ENCODE measurements around the gene RHOH.

DNA sequence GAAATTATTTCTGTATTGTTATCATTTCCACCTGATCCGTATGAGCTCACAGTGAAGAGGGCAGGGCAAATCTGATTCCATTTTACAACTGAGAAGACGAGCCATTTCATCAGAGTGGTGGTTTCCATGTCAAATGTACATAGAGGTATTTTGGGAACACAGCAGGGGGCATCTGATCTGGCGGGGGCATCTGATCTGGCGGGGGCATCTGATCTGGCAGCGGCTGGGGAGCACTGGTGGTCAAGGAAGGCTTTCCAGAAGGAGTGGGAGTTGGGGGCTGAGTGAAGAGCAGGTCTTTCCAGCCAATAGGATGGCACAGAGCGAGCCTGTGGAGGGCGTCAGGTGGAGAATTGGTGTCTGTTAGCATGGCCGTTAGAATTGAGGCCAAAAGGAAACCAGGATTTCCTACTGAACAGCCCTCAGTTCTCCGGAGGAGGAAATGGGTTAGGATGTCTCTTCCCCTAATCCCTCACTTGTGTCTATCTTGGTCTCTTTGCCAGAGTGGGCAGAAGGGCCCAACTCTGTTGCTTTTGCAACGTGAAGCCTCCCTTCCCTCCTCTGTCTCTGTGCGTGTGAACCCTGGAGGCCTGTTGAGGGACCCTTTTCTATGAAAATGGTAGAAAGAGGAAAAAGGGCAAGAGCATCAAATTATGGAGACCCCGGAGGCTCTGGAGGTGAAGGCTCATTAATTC lies 41.3 kb downstream of the RHOH start:
- TF ChIP-seq RFX5 (IDR thresholded peaks at IDR 0.05; ENCODE audit: low read depth, low read length), result no peak
- TF ChIP-seq, protein P1, sequence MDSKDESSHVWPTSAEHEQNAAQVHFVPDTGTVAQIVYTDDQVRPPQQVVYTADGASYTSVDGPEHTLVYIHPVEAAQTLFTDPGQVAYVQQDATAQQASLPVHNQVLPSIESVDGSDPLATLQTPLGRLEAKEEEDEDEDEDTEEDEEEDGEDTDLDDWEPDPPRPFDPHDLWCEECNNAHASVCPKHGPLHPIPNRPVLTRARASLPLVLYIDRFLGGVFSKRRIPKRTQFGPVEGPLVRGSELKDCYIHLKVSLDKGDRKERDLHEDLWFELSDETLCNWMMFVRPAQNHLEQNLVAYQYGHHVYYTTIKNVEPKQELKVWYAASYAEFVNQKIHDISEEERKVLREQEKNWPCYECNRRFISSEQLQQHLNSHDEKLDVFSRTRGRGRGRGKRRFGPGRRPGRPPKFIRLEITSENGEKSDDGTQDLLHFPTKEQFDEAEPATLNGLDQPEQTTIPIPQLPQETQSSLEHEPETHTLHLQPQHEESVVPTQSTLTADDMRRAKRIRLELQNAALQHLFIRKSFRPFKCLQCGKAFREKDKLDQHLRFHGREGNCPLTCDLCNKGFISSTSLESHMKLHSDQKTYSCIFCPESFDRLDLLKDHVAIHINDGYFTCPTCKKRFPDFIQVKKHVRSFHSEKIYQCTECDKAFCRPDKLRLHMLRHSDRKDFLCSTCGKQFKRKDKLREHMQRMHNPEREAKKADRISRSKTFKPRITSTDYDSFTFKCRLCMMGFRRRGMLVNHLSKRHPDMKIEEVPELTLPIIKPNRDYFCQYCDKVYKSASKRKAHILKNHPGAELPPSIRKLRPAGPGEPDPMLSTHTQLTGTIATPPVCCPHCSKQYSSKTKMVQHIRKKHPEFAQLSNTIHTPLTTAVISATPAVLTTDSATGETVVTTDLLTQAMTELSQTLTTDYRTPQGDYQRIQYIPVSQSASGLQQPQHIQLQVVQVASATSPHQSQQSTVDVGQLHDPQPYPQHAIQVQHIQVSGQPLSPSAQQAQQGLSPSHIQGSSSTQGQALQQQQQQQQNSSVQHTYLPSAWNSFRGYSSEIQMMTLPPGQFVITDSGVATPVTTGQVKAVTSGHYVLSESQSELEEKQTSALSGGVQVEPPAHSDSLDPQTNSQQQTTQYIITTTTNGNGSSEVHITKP (CRISPR knock-in tag; IDR thresholded peaks at IDR 0.05; ENCODE audit: low read depth), result no peak
- TF ChIP-seq BRCA1 (CRISPR knock-in tag; IDR thresholded peaks at IDR 0.05), result no peak
- TF ChIP-seq SMARCC2 (IDR thresholded peaks at IDR 0.05), result no peak
- TF ChIP-seq ATF7 (IDR thresholded peaks at IDR 0.05), result no peak
- no peak for TF ChIP-seq ATF7 (CRISPR knock-in tag; IDR thresholded peaks at IDR 0.05)
- TF ChIP-seq ZFX (CRISPR knock-in tag; IDR thresholded peaks at IDR 0.05; ENCODE audit: low read depth), result no peak
- TF ChIP-seq MEIS1 (CRISPR knock-in tag; IDR thresholded peaks at IDR 0.05; ENCODE audit: borderline replicate concordance), result no peak
- no peak for TF ChIP-seq MTERF4 (CRISPR knock-in tag; IDR thresholded peaks at IDR 0.05)
- TF ChIP-seq GABPA (IDR thresholded peaks at IDR 0.05; ENCODE audit: low read depth, low read length), result no peak
- no peak for TF ChIP-seq GABPA (CRISPR knock-in tag; IDR thresholded peaks at IDR 0.05; ENCODE audit: low read depth)
- no peak for TF ChIP-seq ZFP36 (IDR thresholded peaks at IDR 0.05; ENCODE audit: borderline replicate concordance, low read depth, low read length, partially characterized antibody)

Data from HepG2 (cell line).